Neural cell (in vitro differentiated cells): Measurements from ENCODE around the gene CPN1. TPM values are rescaled to one million over a fixed set of nuclear protein-coding genes. Genes with fewer than 3 reads are reported as not detected.

Experiments used
- H2AFZ ChIP-seq: fragments of 200-600, 300-800 bp; sonication (generic), shearing (Covaris generic); 2 replicates; pipeline ENCODE4 v1.6.0; 2014; ENCODE audit warnings: low read depth, mild to moderate bottlenecking, antibody characterized with exemption, low read length, moderate library complexity
- H3F3A ChIP-seq: fragments of 200-600 bp; shearing (Covaris generic); 2 replicates; pipeline ENCODE4 v1.6.1; 2016; ENCODE audit warnings: mild to moderate bottlenecking, moderate library complexity, mixed read lengths, antibody characterized with exemption, low read length; ENCODE audit not compliant: insufficient read depth, poor library complexity, severe bottlenecking
- H3K27ac ChIP-seq: fragments of 200-600, 300-800 bp; sonication (generic), shearing (Covaris generic); 2 replicates; pipeline ENCODE4 v1.5.1; 2014; ENCODE audit warnings: mild to moderate bottlenecking, low read length, moderate library complexity
- H3K27me3 ChIP-seq: fragments of 300-800, 200-600 bp; sonication (generic), shearing (Covaris generic); 2 replicates; pipeline ENCODE4 v1.6.0; 2014; ENCODE audit warnings: mild to moderate bottlenecking, low read depth, low read length, moderate library complexity; ENCODE audit not compliant: insufficient read depth
- H3K36me3 ChIP-seq: fragments of 300-800, 200-600 bp; sonication (generic), shearing (Covaris generic); 2 replicates; pipeline ENCODE4 v1.5.1; 2014; ENCODE audit warnings: mild to moderate bottlenecking, antibody characterized with exemption, low read length, moderate library complexity; ENCODE audit not compliant: insufficient read depth
- H3K4me2 ChIP-seq: fragments of 300-800, 200-600 bp; sonication (generic), shearing (Covaris generic); 2 replicates; pipeline ENCODE4 v1.6.0; 2014; ENCODE audit warnings: mild to moderate bottlenecking, low read length
- H3K4me3 ChIP-seq: fragments of 300-800, 200-600 bp; sonication (generic), shearing (Covaris generic); 2 replicates; pipeline ENCODE4 v1.5.1; 2014; ENCODE audit warnings: mild to moderate bottlenecking, low read length, moderate library complexity
- H3K79me2 ChIP-seq: fragments of 200-600 bp; shearing (Covaris generic); replicated peaks from 2 replicates; pipeline ENCODE4 v1.6.0; 2014; ENCODE audit warnings: mild to moderate bottlenecking, low read length, moderate library complexity; ENCODE audit not compliant: insufficient read depth
- H3K9ac ChIP-seq: fragments of 300-800, 200-600 bp; sonication (generic), shearing (Covaris generic); 2 replicates; pipeline ENCODE4 v1.6.1; 2016; ENCODE audit warnings: mild to moderate bottlenecking, low read length, mixed read lengths
- H3K9me2 ChIP-seq: fragments of 200-600 bp; shearing (Covaris generic); 2 replicates; pipeline ENCODE4 v1.6.1; 2016; ENCODE audit warnings: mild to moderate bottlenecking, low read length, mixed read lengths; ENCODE audit not compliant: insufficient read depth
- H3K9me3 ChIP-seq: fragments of 200-600, 300-800 bp; sonication (generic), shearing (Covaris generic); 2 replicates; pipeline ENCODE4 v1.6.1; 2016; ENCODE audit warnings: mild to moderate bottlenecking, mixed run types, low read length, moderate library complexity, mixed read lengths
- H4K20me1 ChIP-seq: fragments of 200-600 bp; shearing (Covaris generic); 2 replicates; pipeline ENCODE4 v1.6.1; 2016; ENCODE audit warnings: mild to moderate bottlenecking, mixed run types; ENCODE audit not compliant: insufficient read depth
- CTCF ChIP-seq: fragments of 450-650 bp; IDR thresholded peaks from 2 replicates; pipeline ENCODE4 v1.5.1; 2014; ENCODE audit warnings: antibody characterized with exemption, mild to moderate bottlenecking, moderate library complexity; ENCODE audit not compliant: poor library complexity, severe bottlenecking
- EP300 ChIP-seq: fragments of 450-650 bp; conservative IDR thresholded peaks from 2 replicates; pipeline ENCODE4 v1.6.1; 2014; ENCODE audit warnings: antibody characterized with exemption, mild to moderate bottlenecking, moderate library complexity; ENCODE audit not compliant: poor library complexity, severe bottlenecking
- EZH2 ChIP-seq: fragments of 200-600, 300-800 bp; shearing (Covaris generic), sonication (generic); IDR thresholded peaks from 2 replicates; pipeline ENCODE4 v1.6.1; 2014; ENCODE audit warnings: antibody characterized with exemption, low read length, borderline replicate concordance, mild to moderate bottlenecking; ENCODE audit not compliant: insufficient read depth, poor library complexity, severe bottlenecking
- MXI1 ChIP-seq: fragments of 450-650 bp; conservative IDR thresholded peaks from 2 replicates; pipeline ENCODE4 v1.6.1; 2014; ENCODE audit warnings: antibody characterized with exemption, mild to moderate bottlenecking; ENCODE audit not compliant: poor library complexity, severe bottlenecking
- POLR2AphosphoS5 ChIP-seq: IDR thresholded peaks from 2 replicates; pipeline ENCODE4 v1.6.1; 2012
- RAD21 ChIP-seq: fragments of 450-650 bp; conservative IDR thresholded peaks from 2 replicates; pipeline ENCODE4 v1.6.1; 2014; ENCODE audit warnings: antibody characterized with exemption, mild to moderate bottlenecking, moderate library complexity
- REST ChIP-seq: IDR thresholded peaks from 2 replicates; pipeline ENCODE4 v1.6.1; 2012; ENCODE audit warnings: borderline replicate concordance
- SMC3 ChIP-seq: fragments of 450-650 bp; conservative IDR thresholded peaks from 2 replicates; pipeline ENCODE4 v1.6.1; 2014; ENCODE audit warnings: antibody characterized with exemption, mild to moderate bottlenecking, moderate library complexity; ENCODE audit not compliant: poor library complexity
- TAF1 ChIP-seq: IDR thresholded peaks from 2 replicates; pipeline ENCODE4 v1.6.1; 2012; ENCODE audit warnings: low read depth
- polyA plus RNA-seq: library from polyadenylated mRNA; depleted of rRNA; stranded (reverse); fragments of >200 nt; gene quantifications from 2 replicates; pipeline ENCODE4 v1.2.3, GENCODE V29; 2014

Gene CPN1
- polyA plus RNA-seq, 1 donor from 2014 or later, result not detected

- no peaks in the 10 kb centered on the region for H3K9me2 ChIP-seq
- no peak overlapping the region for H3K9ac ChIP-seq
- no peaks in the 10 kb centered on the region for H3K9me3 ChIP-seq
- no peaks in the 10 kb centered on the region for H3K79me2 ChIP-seq
- no peaks in the 10 kb centered on the region for H3F3A ChIP-seq
- H2AFZ ChIP-seq, result no peak overlapping the region
- H3K4me3 ChIP-seq, result no peak overlapping the region
- H3K27ac ChIP-seq, result no peak overlapping the region
- H3K36me3 ChIP-seq, result no peaks in the 10 kb centered on the region
- no peak for TF ChIP-seq TAF1
- no peaks in the 10 kb centered on the region for H3K27me3 ChIP-seq
- H3K4me2 ChIP-seq, result no peak overlapping the region
- no peaks in the 10 kb centered on the region for H4K20me1 ChIP-seq
Measured at GRCh38 chr10:100020886-100021253, 60.8 kb downstream of the CPN1 start.

GRCh38 chr10:100020142-100020885 lies 61.4 kb downstream of the CPN1 start:
- Histone ChIP-seq H3K4me3 (no peak overlapping the region), H4K20me1 (no peaks in the 10 kb centered on the region), H3K9ac (no peak overlapping the region), H3K27me3 (no peaks in the 10 kb centered on the region), H3K36me3 (no peaks in the 10 kb centered on the region), H3K4me2 (no peak overlapping the region), H3K27ac (no peak overlapping the region), H3K9me3 (no peaks in the 10 kb centered on the region), H3K9me2 (no peaks in the 10 kb centered on the region), H3K79me2 (no peaks in the 10 kb centered on the region), H2AFZ (no peak overlapping the region), H3F3A (no peaks in the 10 kb centered on the region)
- no peak for TF ChIP-seq SMC3
- no peak for TF ChIP-seq MXI1
- no peak for TF ChIP-seq POLR2AphosphoS5
- no peak for TF ChIP-seq EP300
- TF ChIP-seq REST, result no peak
- no peak for TF ChIP-seq TAF1
- TF ChIP-seq CTCF, result no peak
- no peak for TF ChIP-seq RAD21
- no peak for TF ChIP-seq EZH2

GRCh38 chr10:100019787-100020141 lies 61.9 kb downstream of the CPN1 start:
- no peak overlapping the region for H2AFZ ChIP-seq
- no peaks in the 10 kb centered on the region for H3K27me3 ChIP-seq
- no peak overlapping the region for H3K4me2 ChIP-seq
- no peaks in the 10 kb centered on the region for H3K9me2 ChIP-seq
- no peaks in the 10 kb centered on the region for H3F3A ChIP-seq
- H4K20me1 ChIP-seq, result no peaks in the 10 kb centered on the region
- H3K4me3 ChIP-seq, result no peak overlapping the region
- no peaks in the 10 kb centered on the region for H3K36me3 ChIP-seq
- no peaks in the 10 kb centered on the region for H3K79me2 ChIP-seq
- no peaks in the 10 kb centered on the region for H3K9me3 ChIP-seq
- H3K9ac ChIP-seq, result no peak overlapping the region
- no peak overlapping the region for H3K27ac ChIP-seq
- TF ChIP-seq RAD21 (no peak), MXI1 (no peak), POLR2AphosphoS5 (no peak), EP300 (no peak), REST (no peak), EZH2 (no peak), CTCF (no peak), TAF1 (no peak), SMC3 (no peak)
